Right lobe of liver (tissue), 6 donors: ENCODE data around the gene BCDIN3D. TPM values are rescaled to one million over a fixed set of nuclear protein-coding genes. Genes with fewer than 3 reads are reported as not detected.

ENCODE experiments used
- ATAC-seq, 4 donors: fragments of 200-7000 bp; cut with Tn5 transposase; one replicate each; pipeline ENCODE4 v1.9.1; 2020; ENCODE audit warnings: mild to moderate bottlenecking in 4 of 4, moderate library complexity in 4 of 4
- DNase-seq, 3 donors: peaks; one replicate each; pipeline ENCODE4 v3.0.0-alpha.2; 2020
- H3K27ac ChIP-seq, 3 donors: fragments of 200-600 bp; one replicate each; pipeline ENCODE4 v1.8.0; 2022
- H3K27me3 ChIP-seq, 2 donors: fragments of 200-600 bp; one replicate each; pipeline ENCODE4 v1.8.0; 2022
- H3K36me3 ChIP-seq, 4 donors: fragments of 200-600 bp; sonication (generic) in 1 of 4; one replicate each; pipeline versions ENCODE4 v1.5.1 to v1.8.0; 2017 to 2022; ENCODE audit warnings: control low read depth in 1 of 4
- H3K4me1 ChIP-seq, 4 donors: fragments of 200-600 bp; sonication (generic) in 1 of 4; one replicate each; pipeline versions ENCODE4 v1.5.1 to v1.8.0; 2017 to 2022; ENCODE audit warnings: control low read depth in 1 of 4
- H3K4me3 ChIP-seq, 3 donors: fragments of 200-600 bp; one replicate each; pipeline ENCODE4 v1.8.0; 2022
- H3K9me3 ChIP-seq, 4 donors: fragments of 200-600 bp; sonication (generic) in 1 of 4; one replicate each; pipeline versions ENCODE4 v1.5.1 to v1.8.0; 2017 to 2022; ENCODE audit warnings: control low read depth in 1 of 4
- CTCF ChIP-seq, 4 donors: fragments of 200-600 bp in 3 of 4; fragments of 450-650 bp in 1 of 4; IDR thresholded peaks; one replicate each; pipeline versions ENCODE4 v1.5.1 to v1.8.0; 2016 to 2022; ENCODE audit warnings: antibody characterized with exemption in 4 of 4, mild to moderate bottlenecking in 2 of 4
- POLR2A ChIP-seq: fragments of 450-650 bp; IDR thresholded peaks from one replicate; pipeline ENCODE4 v1.6.1; 2017; ENCODE audit warnings: antibody characterized with exemption, mild to moderate bottlenecking
- WGBS: methylation state at CpG from one replicate; pipeline ENCODE4 v1.1.6; 2018; ENCODE audit warnings: low coverage, low lambda C conversion rate; ENCODE audit not compliant: insufficient coverage; ENCODE audit errors: missing lambda C conversion rate; 5-methylcytosine and 5-hydroxymethylcytosine counted together
- intact Hi-C, 2 donors: fragments of 100-400 bp; cut with DNase I; formaldehyde crosslinking; loops; one replicate each; pipeline versions ENCODE4 v1.11.2 to v1.14.1; 2022
- total RNA-seq, 6 experiments: library from RNA; depleted of rRNA in 2 of 6; stranded (reverse); fragments of >200 nt in 2 of 6; fragmentation: NEBNext Ultra II Directional in 3 of 6; extraction: Animal tissue kit (Norgen Biotek cat#: 25700) in 3 of 6; gene quantifications; one replicate each; pipeline versions ENCODE4 v1.1.0 to v1.2.4, GENCODE V29; 2016 to 2023
- donor health status: DM: no; HTN: yes; CAD: no.
- donor health status: DM: no; HTN: no; CAD: no.
- donor health status: DM: no; HTN: no; CAD: no.
- donor health status: DM: no; HTN: yes; CAD: no.
- donor health status: DM: no; HTN: yes; CAD: no.

Gene BCDIN3D
- total RNA-seq, 6 experiments from 2014 or later, result 1.6 to 3.6 (median 2.6) TPM

GRCh38 chr12:49823350-49823749 lies 19.6 kb downstream of the BCDIN3D start:
- Histone ChIP-seq H3K27me3 (no peaks in the 10 kb centered on the region), H3K36me3 (no peaks in the 10 kb centered on the region), H3K4me1 (peaks cover 0 to 9% (median 0%) of the 10 kb centered on the region in 4 donors), H3K27ac (no peak overlapping the region), H3K4me3 (no peak overlapping the region), H3K9me3 (no peaks in the 10 kb centered on the region)
- 71% methylated on average over 1 of the region's 1 CpG for WGBS
- DNase-seq (no peak), ATAC-seq (no peak)
- TF ChIP-seq POLR2A (no peak), CTCF (IDR thresholded peaks at IDR 0.05) (no peak)
- intact Hi-C loops, result loop anchor here in 1 of 2 donors (10.0 kb wide), 1 partner anchor 49 kb away; no protein-coding TSS in a partner anchor

GRCh38 chr12:49821373-49822287 lies 21.3 kb downstream of the BCDIN3D start:
- intact Hi-C loops, result loop anchor here in 1 of 2 donors (10.0 kb wide), 1 partner anchor 47 kb away; no protein-coding TSS in a partner anchor

GRCh38 chr12:49819786-49820185 lies 23.1 kb downstream of the BCDIN3D start:
- Histone ChIP-seq H3K4me1 (no peaks in the 10 kb centered on the region), H3K27me3 (no peaks in the 10 kb centered on the region), H3K27ac (no peak overlapping the region), H3K4me3 (no peak overlapping the region), H3K9me3 (no peaks in the 10 kb centered on the region), H3K36me3 (no peaks in the 10 kb centered on the region)
- WGBS, result 53% methylated on average over 2 of the region's 2 CpGs
- ATAC-seq (no peak), DNase-seq (no peak)
- TF ChIP-seq POLR2A, result no peak
- no peak for TF ChIP-seq CTCF (IDR thresholded peaks at IDR 0.05)
- intact Hi-C loops, result loop anchor here in 1 of 2 donors (10.0 kb wide), 1 partner anchor 45 kb away; no protein-coding TSS in a partner anchor

More at GRCh38 chr12:49821373-49822287, 21.3 kb downstream of the BCDIN3D start:
- H3K27me3 ChIP-seq, result no peaks in the 10 kb centered on the region
- peaks cover 0 to 3% (median 0%) of the 10 kb centered on the region in 4 donors for H3K4me1 ChIP-seq
- H3K27ac ChIP-seq, result no peak overlapping the region
- TF ChIP-seq CTCF (IDR thresholded peaks at IDR 0.05), result no peak
- TF ChIP-seq POLR2A, result no peak
- H3K9me3 ChIP-seq, result no peaks in the 10 kb centered on the region
- no peak overlapping the region for H3K4me3 ChIP-seq
- no peaks in the 10 kb centered on the region for H3K36me3 ChIP-seq
- WGBS, result 80% methylated on average over 6 of the region's 10 CpGs
- ATAC-seq (no peak), DNase-seq (peak in 1 of 3 donors; percentile 37)

GRCh38 chr12:49818241-49818895 lies 24.5 kb downstream of the BCDIN3D start:
- intact Hi-C loops, result no loop called here
- no peaks in the 10 kb centered on the region for H3K27me3 ChIP-seq
- no peak for DNase-seq
- H3K36me3 ChIP-seq, result no peaks in the 10 kb centered on the region
- no peaks in the 10 kb centered on the region for H3K9me3 ChIP-seq
- no peaks in the 10 kb centered on the region for H3K4me1 ChIP-seq
- H3K27ac ChIP-seq, result no peak overlapping the region
- ATAC-seq, result no peak
- 82% methylated on average over 7 of the region's 7 CpGs for WGBS
- TF ChIP-seq CTCF (IDR thresholded peaks at IDR 0.05) (no peak), POLR2A (no peak)
- H3K4me3 ChIP-seq, result no peak overlapping the region
